Measurements from ENCODE around the gene COL18A1. TPM values are rescaled to one million over a fixed set of nuclear protein-coding genes. Genes with fewer than 3 reads are reported as not detected.

Gene COL18A1
- total and polyA plus RNA-seq, 9 of the 15 experiments (the other 6 are each of a cell fraction or from before 2014, with no cell fraction given), result 0.14 to 16.4 (median 2.0) TPM

DNA sequence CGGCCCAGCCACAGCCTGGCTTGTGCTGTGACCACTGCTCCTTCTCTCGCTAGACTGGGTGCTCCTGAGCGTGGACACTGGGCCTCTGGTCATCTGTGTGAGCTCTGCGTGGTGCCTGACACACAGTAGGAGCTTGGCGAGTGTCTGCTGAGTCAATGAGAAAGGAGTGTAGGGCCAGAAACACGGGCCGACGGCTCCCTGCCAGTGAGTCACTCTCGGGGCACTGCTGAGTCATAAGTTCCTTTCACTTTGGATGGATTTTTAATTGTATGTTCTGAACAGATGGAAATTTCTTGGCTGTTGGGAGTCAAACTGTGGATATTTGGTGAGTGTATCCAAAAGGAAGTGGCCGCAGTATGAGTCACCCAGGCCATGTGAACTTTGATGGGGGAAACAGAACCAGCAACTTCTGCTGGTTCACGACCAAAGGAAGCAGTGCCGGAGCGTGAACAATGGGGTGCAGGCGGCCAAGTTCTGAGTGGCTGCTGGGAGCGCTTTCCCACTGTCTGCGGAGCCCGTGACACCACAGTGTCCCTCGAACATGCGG is 41.0 kb upstream of the COL18A1 start (continued):
- TF ChIP-seq, protein P1, sequence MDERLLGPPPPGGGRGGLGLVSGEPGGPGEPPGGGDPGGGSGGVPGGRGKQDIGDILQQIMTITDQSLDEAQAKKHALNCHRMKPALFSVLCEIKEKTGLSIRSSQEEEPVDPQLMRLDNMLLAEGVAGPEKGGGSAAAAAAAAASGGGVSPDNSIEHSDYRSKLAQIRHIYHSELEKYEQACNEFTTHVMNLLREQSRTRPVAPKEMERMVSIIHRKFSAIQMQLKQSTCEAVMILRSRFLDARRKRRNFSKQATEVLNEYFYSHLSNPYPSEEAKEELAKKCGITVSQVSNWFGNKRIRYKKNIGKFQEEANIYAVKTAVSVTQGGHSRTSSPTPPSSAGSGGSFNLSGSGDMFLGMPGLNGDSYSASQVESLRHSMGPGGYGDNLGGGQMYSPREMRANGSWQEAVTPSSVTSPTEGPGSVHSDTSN (CRISPR knock-in tag; IDR thresholded peaks at IDR 0.05; ENCODE audit: low read depth), result no peak
- TF ChIP-seq, protein P1 (tag; conservative IDR thresholded peaks at IDR 0.05; ENCODE audit: low read depth), result no peak
- TF ChIP-seq, protein P2, sequence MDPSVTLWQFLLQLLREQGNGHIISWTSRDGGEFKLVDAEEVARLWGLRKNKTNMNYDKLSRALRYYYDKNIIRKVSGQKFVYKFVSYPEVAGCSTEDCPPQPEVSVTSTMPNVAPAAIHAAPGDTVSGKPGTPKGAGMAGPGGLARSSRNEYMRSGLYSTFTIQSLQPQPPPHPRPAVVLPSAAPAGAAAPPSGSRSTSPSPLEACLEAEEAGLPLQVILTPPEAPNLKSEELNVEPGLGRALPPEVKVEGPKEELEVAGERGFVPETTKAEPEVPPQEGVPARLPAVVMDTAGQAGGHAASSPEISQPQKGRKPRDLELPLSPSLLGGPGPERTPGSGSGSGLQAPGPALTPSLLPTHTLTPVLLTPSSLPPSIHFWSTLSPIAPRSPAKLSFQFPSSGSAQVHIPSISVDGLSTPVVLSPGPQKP (CRISPR knock-in tag; IDR thresholded peaks at IDR 0.05), result no peak
- TF ChIP-seq, protein P3, sequence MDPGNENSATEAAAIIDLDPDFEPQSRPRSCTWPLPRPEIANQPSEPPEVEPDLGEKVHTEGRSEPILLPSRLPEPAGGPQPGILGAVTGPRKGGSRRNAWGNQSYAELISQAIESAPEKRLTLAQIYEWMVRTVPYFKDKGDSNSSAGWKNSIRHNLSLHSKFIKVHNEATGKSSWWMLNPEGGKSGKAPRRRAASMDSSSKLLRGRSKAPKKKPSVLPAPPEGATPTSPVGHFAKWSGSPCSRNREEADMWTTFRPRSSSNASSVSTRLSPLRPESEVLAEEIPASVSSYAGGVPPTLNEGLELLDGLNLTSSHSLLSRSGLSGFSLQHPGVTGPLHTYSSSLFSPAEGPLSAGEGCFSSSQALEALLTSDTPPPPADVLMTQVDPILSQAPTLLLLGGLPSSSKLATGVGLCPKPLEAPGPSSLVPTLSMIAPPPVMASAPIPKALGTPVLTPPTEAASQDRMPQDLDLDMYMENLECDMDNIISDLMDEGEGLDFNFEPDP (CRISPR knock-in tag; IDR thresholded peaks at IDR 0.05), result no peak
- no peak for TF ChIP-seq CHD4 (IDR thresholded peaks at IDR 0.05; ENCODE audit: insufficient read depth, insufficient replicate concordance, low read depth, low read length, poor library complexity, severe bottlenecking)
- TF ChIP-seq JUN (IDR thresholded peaks at IDR 0.05; ENCODE audit: borderline replicate concordance, low read depth, low read length), result peak; percentile 98
- peak; percentile 61; the same call in 1 of the 2 replicates for TF ChIP-seq JUN (CRISPR knock-in tag; IDR thresholded peaks at IDR 0.05; ENCODE audit: borderline replicate concordance)
- no peak for TF ChIP-seq ZNF707 (CRISPR knock-in tag; conservative IDR thresholded peaks at IDR 0.05)
- TF ChIP-seq, protein P4, sequence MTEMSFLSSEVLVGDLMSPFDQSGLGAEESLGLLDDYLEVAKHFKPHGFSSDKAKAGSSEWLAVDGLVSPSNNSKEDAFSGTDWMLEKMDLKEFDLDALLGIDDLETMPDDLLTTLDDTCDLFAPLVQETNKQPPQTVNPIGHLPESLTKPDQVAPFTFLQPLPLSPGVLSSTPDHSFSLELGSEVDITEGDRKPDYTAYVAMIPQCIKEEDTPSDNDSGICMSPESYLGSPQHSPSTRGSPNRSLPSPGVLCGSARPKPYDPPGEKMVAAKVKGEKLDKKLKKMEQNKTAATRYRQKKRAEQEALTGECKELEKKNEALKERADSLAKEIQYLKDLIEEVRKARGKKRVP (CRISPR knock-in tag; IDR thresholded peaks at IDR 0.05), result no peak
- TF ChIP-seq, protein P5, sequence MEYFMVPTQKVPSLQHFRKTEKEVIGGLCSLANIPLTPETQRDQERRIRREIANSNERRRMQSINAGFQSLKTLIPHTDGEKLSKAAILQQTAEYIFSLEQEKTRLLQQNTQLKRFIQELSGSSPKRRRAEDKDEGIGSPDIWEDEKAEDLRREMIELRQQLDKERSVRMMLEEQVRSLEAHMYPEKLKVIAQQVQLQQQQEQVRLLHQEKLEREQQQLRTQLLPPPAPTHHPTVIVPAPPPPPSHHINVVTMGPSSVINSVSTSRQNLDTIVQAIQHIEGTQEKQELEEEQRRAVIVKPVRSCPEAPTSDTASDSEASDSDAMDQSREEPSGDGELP (CRISPR knock-in tag; IDR thresholded peaks at IDR 0.05; ENCODE audit: borderline replicate concordance), result 0 out of 2 replicates have a peak, but pooled peaks have one; percentile 46
- no peak for TF ChIP-seq ZNF253 (CRISPR knock-in tag; conservative IDR thresholded peaks at IDR 0.05)
- TF ChIP-seq KAT7 (CRISPR knock-in tag; IDR thresholded peaks at IDR 0.05; ENCODE audit: borderline replicate concordance), result no peak
- peak; percentile 36; the same call in 1 of the 2 replicates for TF ChIP-seq LEF1 (IDR thresholded peaks at IDR 0.05)
- TF ChIP-seq ZBED1 (IDR thresholded peaks at IDR 0.05), result no peak
- no peak for TF ChIP-seq ZNF124 (CRISPR knock-in tag; IDR thresholded peaks at IDR 0.05)
- TF ChIP-seq, protein P6, sequence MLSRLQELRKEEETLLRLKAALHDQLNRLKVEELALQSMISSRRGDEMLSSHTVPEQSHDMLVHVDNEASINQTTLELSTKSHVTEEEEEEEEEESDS (CRISPR knock-in tag; IDR thresholded peaks at IDR 0.05), result no peak
- TF ChIP-seq ZNF174 (CRISPR knock-in tag; IDR thresholded peaks at IDR 0.05), result no peak
- peak; percentile 80; the same call in 1 of the 2 replicates for TF ChIP-seq ZNF175 (CRISPR knock-in tag; IDR thresholded peaks at IDR 0.05; ENCODE audit: low read depth)
- TF ChIP-seq KAT2B (IDR thresholded peaks at IDR 0.05; ENCODE audit: low read depth, low read length), result no peak
- TF ChIP-seq ZNF830 (CRISPR knock-in tag; IDR thresholded peaks at IDR 0.05), result no peak
- TF ChIP-seq, protein P7, sequence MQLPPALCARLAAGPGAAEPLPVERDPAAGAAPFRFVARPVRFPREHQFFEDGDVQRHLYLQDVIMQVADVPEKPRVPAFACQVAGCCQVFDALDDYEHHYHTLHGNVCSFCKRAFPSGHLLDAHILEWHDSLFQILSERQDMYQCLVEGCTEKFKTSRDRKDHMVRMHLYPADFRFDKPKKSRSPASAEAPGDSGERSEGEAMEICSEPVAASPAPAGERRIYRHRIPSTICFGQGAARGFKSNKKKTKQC (CRISPR knock-in tag; IDR thresholded peaks at IDR 0.05), result 0 out of 2 replicates have a peak, but pooled peaks have one; percentile 39
